ENCODE data around the gene STIP1. TPM values are rescaled to one million over a fixed set of nuclear protein-coding genes. Genes with fewer than 3 reads are reported as not detected.

Gene STIP1
- total and polyA plus RNA-seq, 10 of the 15 experiments (the other 5 are each of a cell fraction or from before 2014, with no cell fraction given), result 25.2 to 291 (median 191) TPM

GRCh38 chr11:64185693-64186491 lies at the start of gene STIP1 (continued):
- TF ChIP-seq USF1 (IDR thresholded peaks at IDR 0.05; ENCODE audit: borderline replicate concordance, extremely low read length, insufficient read depth, low read depth, low read length) (no peak), NFIC (IDR thresholded peaks at IDR 0.05; ENCODE audit: low read depth, low read length) (no peak), FOXK2 (IDR thresholded peaks at IDR 0.05) (peak; percentile 44; the same call in 1 of the 2 replicates), CUX1 (IDR thresholded peaks at IDR 0.05; ENCODE audit: insufficient replicate concordance, low read depth, low read length) (no peak), ELK1 (IDR thresholded peaks at IDR 0.05; ENCODE audit: low read depth, low read length) (no peak), CBFB (IDR thresholded peaks at IDR 0.05; ENCODE audit: low read depth) (no peak; the same call in 1 of the 2 replicates), SREBF1 (IDR thresholded peaks at IDR 0.05; ENCODE audit: low read length) (no peak; the same call in 1 of the 2 replicates), POLR2AphosphoS2 (IDR thresholded peaks at IDR 0.05; ENCODE audit: low read depth, low read length) (no peak), GATAD2B (conservative IDR thresholded peaks at IDR 0.05; ENCODE audit: low read depth) (no peak), MEF2A (IDR thresholded peaks at IDR 0.05; ENCODE audit: insufficient read depth, low read depth, low read length) (no peak), EZH2 (IDR thresholded peaks at IDR 0.05; ENCODE audit: borderline replicate concordance, control insufficient read depth, low read depth, low read length) (no peak), TAF1 (IDR thresholded peaks at IDR 0.05; ENCODE audit: borderline replicate concordance, low read depth, low read length) (peak; percentile 94), NR2C1 (IDR thresholded peaks at IDR 0.05) (peak; percentile 8; the same call in 1 of the 2 replicates), LARP7 (IDR thresholded peaks at IDR 0.05) (no peak), POLR2A (IDR thresholded peaks at IDR 0.05; ENCODE audit: low read depth, low read length) (peak; percentile 16; the same call in 1 of the 2 replicates), TCF12 (IDR thresholded peaks at IDR 0.05; ENCODE audit: low read depth, low read length) (peak; percentile 65; the same call in 1 of the 2 replicates), IRF3 (IDR thresholded peaks at IDR 0.05) (peak; percentile 100), NR2F1 (conservative IDR thresholded peaks at IDR 0.05) (no peak), MAX (IDR thresholded peaks at IDR 0.05; ENCODE audit: low read depth, low read length) (peak; percentile 68; the same call in 1 of the 2 replicates), DPF2 (IDR thresholded peaks at IDR 0.05) (peak; percentile 100), SPI1 (IDR thresholded peaks at IDR 0.05; ENCODE audit: borderline replicate concordance, insufficient read depth, low read depth, low read length) (no peak), CHD4 (IDR thresholded peaks at IDR 0.05) (no peak), YBX1 (IDR thresholded peaks at IDR 0.05) (no peak)

All from GM12878 (cell line).